PC-3 (cell line): ENCODE results near the gene AKAP8.

Experiments
- CTCF ChIP-seq: fragments of 300-600 bp; sonication (generic); conservative IDR thresholded peaks from 2 replicates; pipeline ENCODE4 v1.5.1; 2017; ENCODE audit warnings: antibody characterized with exemption, low read depth, mild to moderate bottlenecking, low read length
- EZH2 ChIP-seq: fragments of 300-600 bp; sonication (generic); IDR thresholded peaks from one replicate; pipeline ENCODE4 v1.6.1; 2017; ENCODE audit warnings: antibody characterized with exemption, mild to moderate bottlenecking, low read length; ENCODE audit not compliant: unreplicated experiment

DNA sequence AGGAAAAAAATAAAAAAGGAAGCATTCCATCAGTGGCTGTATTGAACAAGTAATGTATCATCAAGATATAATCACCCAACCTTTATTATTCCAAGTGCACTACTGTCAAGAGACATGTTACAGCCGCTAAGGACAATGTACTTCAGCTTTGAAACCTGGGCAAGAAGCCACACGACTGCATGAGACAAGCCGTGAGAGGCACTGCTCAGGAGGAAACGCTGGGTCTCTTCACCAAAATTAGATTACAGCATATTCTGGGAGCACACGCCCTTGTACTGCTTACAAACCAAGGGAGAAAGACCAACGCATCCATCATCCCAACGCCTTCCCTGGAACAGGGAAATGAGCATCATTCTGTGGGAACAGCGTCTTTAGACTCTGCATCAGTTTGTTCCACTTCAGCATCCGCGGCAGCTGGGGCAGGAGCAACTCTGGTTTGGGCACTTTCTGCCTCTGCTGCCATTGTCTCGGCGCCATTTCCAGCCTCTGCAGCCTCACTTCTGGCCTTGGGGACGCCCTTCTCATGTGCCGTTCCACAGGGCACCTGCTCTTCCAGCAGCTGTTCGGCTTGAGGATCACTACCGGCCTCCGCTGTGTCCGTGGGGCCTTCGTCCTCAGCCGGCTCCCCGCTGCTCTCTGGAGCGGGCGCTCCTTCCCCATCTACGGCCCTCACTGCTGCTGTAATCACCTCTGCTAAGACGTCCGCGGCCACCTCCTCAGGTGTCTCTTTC is 24.9 kb downstream of the AKAP8 start:
- TF ChIP-seq EZH2 = no peak
- no peak for TF ChIP-seq CTCF
